ENCODE results near the gene TEX2.

DNA sequence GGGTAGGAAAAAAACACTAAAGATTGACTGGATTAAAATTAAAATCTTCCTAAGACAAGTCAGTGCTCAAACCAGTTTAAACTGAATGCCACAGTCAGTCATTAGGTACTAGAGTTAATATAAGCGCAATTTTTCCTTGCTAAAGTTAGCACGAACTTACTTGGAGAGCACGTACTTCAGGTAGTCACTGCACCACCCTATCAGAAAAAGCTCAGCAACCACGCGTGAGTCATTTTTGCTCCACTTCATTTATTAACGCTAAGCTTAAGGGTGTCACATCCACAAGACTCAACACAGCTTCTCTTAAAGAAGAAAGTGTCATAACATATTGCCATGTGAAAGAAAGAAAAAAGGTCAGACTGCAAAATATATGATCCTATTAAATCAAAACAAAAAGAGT, 53.1 kb downstream of the TEX2 start:
- TF ChIP-seq EZH2 (IDR thresholded peaks at IDR 0.05; ENCODE audit: insufficient read depth, poor library complexity, severe bottlenecking) (no peak), EZH2phosphoT487 (IDR thresholded peaks at IDR 0.05; ENCODE audit: insufficient read depth, low read depth) (no peak)

Measured in GM23248 (cell line).